ENCODE results near the gene PRKCA. TPM values are rescaled to one million over a fixed set of nuclear protein-coding genes. Genes with fewer than 3 reads are reported as not detected.

The PRKCA gene
- polyA plus RNA-seq, 2 of the 4 experiments (the other 2 are of a cell fraction) = 28.8 to 65.0 TPM

- TF ChIP-seq NFE2L2 (conservative IDR thresholded peaks at IDR 0.05; ENCODE audit: low read length) (no peak), KDM1A (IDR thresholded peaks at IDR 0.05; ENCODE audit: low read depth) (0 out of 2 replicates have a peak, but pooled peaks have one; percentile 53), MAFK (IDR thresholded peaks at IDR 0.05; ENCODE audit: partially characterized antibody) (no peak), CHD2 (IDR thresholded peaks at IDR 0.05; ENCODE audit: low read length, partially characterized antibody) (no peak), EP300 (IDR thresholded peaks at IDR 0.05) (no peak)
- DNase-seq (ENCODE audit: low read depth in 1 of 2, low spot score in 1 of 2) (no peak), FAIRE-seq (no peak), ATAC-seq (no peak)
- H3K9me3 ChIP-seq = no peaks in the 10 kb centered on the region
- H3K27ac ChIP-seq = peak overlapping the region; percentile 39 to 68; a peak in 3 of 6 replicates
- no peak overlapping the region for H3K4me2 ChIP-seq
- peaks cover 16% of the 10 kb centered on the region for H3K4me1 ChIP-seq
- H3K4me3 ChIP-seq = no peak overlapping the region
- WGBS (ENCODE audit: missing lambda C conversion rate) = 93% methylated on average over 6 of the region's 6 CpGs
- ChIA-PET POLR2A (no interaction called here), CTCF (interaction anchor here (1.1 to 1.5 kb wide), 3 partner anchors 11 to 65 kb away, joined by 4 to 5 read pairs (median 4); no protein-coding TSS in a partner anchor)
These were observed 19.0 kb upstream of the PRKCA start for GRCh38 chr17:66283296-66283934.

DNA sequence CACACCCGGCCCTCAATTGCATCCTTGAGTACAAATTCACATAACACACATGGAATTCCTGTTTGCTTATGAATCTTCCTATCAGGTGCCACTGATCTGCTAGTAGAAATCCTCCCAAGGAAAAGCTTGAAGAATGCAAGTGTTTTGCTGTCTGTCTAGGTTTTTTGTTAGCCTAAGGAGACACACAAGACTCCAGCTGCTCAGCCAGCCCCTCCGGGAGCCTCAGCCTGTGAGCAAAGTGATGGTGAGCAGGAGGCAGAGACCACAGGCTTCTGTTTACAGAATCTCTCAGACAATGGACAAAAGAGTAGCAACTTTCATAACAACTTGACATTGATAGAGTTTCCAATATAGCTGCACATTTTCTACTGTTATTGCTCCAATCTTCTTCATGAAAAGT is 18.4 kb upstream of the PRKCA start:
- DNase-seq (ENCODE audit: low read depth in 1 of 2, low spot score in 1 of 2) (no peak), FAIRE-seq (no peak), ATAC-seq (no peak)
- H3K4me2 ChIP-seq = no peak overlapping the region
- H3K9me3 ChIP-seq = no peaks in the 10 kb centered on the region
- ChIA-PET CTCF (interaction anchor here (1.1 to 1.3 kb wide), 2 partner anchors 10 to 64 kb away, joined by 4 read pairs; no protein-coding TSS in a partner anchor), POLR2A (no interaction called here)
- 56% methylated on average over 2 of the region's 2 CpGs for WGBS (ENCODE audit: missing lambda C conversion rate)
- H3K27ac ChIP-seq = peak overlapping the region; percentile 39 to 68; a peak in 4 of 6 replicates
- no peak overlapping the region for H3K4me3 ChIP-seq
- peaks cover 19% of the 10 kb centered on the region for H3K4me1 ChIP-seq
- TF ChIP-seq JUN (IDR thresholded peaks at IDR 0.05) = no peak
- no peak for TF ChIP-seq RFX5 (IDR thresholded peaks at IDR 0.05)
- TF ChIP-seq, protein P1, sequence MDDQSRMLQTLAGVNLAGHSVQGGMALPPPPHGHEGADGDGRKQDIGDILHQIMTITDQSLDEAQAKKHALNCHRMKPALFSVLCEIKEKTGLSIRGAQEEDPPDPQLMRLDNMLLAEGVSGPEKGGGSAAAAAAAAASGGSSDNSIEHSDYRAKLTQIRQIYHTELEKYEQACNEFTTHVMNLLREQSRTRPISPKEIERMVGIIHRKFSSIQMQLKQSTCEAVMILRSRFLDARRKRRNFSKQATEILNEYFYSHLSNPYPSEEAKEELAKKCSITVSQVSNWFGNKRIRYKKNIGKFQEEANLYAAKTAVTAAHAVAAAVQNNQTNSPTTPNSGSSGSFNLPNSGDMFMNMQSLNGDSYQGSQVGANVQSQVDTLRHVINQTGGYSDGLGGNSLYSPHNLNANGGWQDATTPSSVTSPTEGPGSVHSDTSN (IDR thresholded peaks at IDR 0.05) = no peak
- TF ChIP-seq FOSL2 (IDR thresholded peaks at IDR 0.05) = no peak
- TF ChIP-seq FOSL2 (CRISPR knock-in tag; IDR thresholded peaks at IDR 0.05) = no peak
- no peak for TF ChIP-seq KDM1A (IDR thresholded peaks at IDR 0.05; ENCODE audit: low read depth)
- TF ChIP-seq CBX2 (IDR thresholded peaks at IDR 0.05; ENCODE audit: borderline replicate concordance, low read depth) = no peak
- TF ChIP-seq, protein P2, sequence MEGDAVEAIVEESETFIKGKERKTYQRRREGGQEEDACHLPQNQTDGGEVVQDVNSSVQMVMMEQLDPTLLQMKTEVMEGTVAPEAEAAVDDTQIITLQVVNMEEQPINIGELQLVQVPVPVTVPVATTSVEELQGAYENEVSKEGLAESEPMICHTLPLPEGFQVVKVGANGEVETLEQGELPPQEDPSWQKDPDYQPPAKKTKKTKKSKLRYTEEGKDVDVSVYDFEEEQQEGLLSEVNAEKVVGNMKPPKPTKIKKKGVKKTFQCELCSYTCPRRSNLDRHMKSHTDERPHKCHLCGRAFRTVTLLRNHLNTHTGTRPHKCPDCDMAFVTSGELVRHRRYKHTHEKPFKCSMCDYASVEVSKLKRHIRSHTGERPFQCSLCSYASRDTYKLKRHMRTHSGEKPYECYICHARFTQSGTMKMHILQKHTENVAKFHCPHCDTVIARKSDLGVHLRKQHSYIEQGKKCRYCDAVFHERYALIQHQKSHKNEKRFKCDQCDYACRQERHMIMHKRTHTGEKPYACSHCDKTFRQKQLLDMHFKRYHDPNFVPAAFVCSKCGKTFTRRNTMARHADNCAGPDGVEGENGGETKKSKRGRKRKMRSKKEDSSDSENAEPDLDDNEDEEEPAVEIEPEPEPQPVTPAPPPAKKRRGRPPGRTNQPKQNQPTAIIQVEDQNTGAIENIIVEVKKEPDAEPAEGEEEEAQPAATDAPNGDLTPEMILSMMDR (IDR thresholded peaks at IDR 0.05) = no peak
- no peak for TF ChIP-seq TFCP2L1 (CRISPR knock-in tag; IDR thresholded peaks at IDR 0.05)
- no peak for TF ChIP-seq MAX (IDR thresholded peaks at IDR 0.05)
- TF ChIP-seq, protein P3, sequence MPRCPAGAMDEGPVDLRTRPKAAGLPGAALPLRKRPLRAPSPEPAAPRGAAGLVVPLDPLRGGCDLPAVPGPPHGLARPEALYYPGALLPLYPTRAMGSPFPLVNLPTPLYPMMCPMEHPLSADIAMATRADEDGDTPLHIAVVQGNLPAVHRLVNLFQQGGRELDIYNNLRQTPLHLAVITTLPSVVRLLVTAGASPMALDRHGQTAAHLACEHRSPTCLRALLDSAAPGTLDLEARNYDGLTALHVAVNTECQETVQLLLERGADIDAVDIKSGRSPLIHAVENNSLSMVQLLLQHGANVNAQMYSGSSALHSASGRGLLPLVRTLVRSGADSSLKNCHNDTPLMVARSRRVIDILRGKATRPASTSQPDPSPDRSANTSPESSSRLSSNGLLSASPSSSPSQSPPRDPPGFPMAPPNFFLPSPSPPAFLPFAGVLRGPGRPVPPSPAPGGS (IDR thresholded peaks at IDR 0.05) = no peak

DNA sequence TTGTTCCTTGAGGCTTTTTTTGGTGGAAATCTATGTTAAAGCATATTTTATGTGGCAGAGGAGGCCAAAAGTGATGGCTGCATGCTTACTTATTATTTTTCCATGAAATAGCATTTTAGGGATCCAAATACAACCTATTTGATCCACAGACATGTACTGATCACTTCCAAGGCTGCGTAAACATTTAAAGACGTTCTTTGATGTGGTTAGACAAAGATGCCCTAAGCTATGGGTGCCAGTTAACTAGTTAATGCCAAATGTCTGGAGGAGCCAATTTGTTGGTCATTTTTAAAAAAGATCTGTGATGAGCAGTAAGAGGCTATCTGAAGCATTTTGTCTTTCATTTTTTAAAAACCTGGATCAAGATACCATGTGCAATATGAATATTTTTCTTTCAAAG is 17.3 kb upstream of the PRKCA start:
- Histone ChIP-seq H3K9me3 (no peaks in the 10 kb centered on the region), H3K4me3 (no peak overlapping the region), H3K27ac (peak overlapping the region in 1 of 2 experiments; percentile 21; a peak in 1 of 6 replicates), H3K4me2 (no peak overlapping the region), H3K4me1 (peaks cover 19% of the 10 kb centered on the region)
- ChIA-PET CTCF (interaction anchor here (0.6 to 2.9 kb wide), 2 partner anchors 16 to 44 kb away, joined by 4 to 10 read pairs; partner anchors contain the start of gene PRKCA), POLR2A (no interaction called here)
- no peak for FAIRE-seq
- WGBS (ENCODE audit: missing lambda C conversion rate) = 81% methylated on average over 2 of the region's 2 CpGs
- no peak for ATAC-seq
- TF ChIP-seq ELK1 (IDR thresholded peaks at IDR 0.05; ENCODE audit: low read depth, low read length) (no peak), BHLHE40 (IDR thresholded peaks at IDR 0.05; ENCODE audit: low read depth, low read length) (no peak), NFE2L2 (conservative IDR thresholded peaks at IDR 0.05; ENCODE audit: low read length) (no peak), SMC3 (IDR thresholded peaks at IDR 0.05) (no peak), CHD2 (IDR thresholded peaks at IDR 0.05; ENCODE audit: low read length, partially characterized antibody) (no peak), JUN (IDR thresholded peaks at IDR 0.05) (no peak), HEYL (CRISPR knock-in tag; IDR thresholded peaks at IDR 0.05) (no peak), HOXA7 (CRISPR knock-in tag; IDR thresholded peaks at IDR 0.05) (no peak), TFCP2L1 (CRISPR knock-in tag; IDR thresholded peaks at IDR 0.05) (no peak), GATA3 (IDR thresholded peaks at IDR 0.05; ENCODE audit: borderline replicate concordance) (no peak), ZNF302 (CRISPR knock-in tag; IDR thresholded peaks at IDR 0.05) (no peak)
- TF ChIP-seq, protein P1 (IDR thresholded peaks at IDR 0.05) = no peak
- TF ChIP-seq, protein P3 (IDR thresholded peaks at IDR 0.05) = no peak
- TF ChIP-seq, protein P4, sequence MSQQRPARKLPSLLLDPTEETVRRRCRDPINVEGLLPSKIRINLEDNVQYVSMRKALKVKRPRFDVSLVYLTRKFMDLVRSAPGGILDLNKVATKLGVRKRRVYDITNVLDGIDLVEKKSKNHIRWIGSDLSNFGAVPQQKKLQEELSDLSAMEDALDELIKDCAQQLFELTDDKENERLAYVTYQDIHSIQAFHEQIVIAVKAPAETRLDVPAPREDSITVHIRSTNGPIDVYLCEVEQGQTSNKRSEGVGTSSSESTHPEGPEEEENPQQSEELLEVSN (IDR thresholded peaks at IDR 0.05; ENCODE audit: borderline replicate concordance, low read depth) = no peak
- DNase-seq (ENCODE audit: low read depth in 1 of 2, low spot score in 1 of 2) = no peak
